ENCODE measurements around the gene TSPAN18.

TSPAN18 gene

DNA sequence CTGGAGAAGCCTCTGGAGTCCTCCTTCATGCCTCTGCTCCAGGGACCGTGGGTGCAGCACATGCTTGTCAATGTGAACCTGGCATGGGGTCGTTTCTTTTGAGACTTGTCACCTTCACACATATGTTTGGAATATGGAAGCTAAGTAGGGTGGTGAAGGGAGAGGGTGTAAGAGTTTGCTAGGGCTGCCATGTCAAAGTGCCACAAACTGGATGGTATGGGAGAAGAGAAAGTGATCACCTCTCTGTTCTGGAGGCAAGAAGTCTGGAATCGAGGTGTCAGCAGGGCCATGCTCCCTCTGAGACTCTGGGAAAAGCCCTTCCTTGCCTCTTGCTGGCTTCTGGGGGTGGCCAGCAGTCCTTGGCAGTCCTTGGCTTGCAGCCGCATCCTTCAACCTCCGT, 8.7 kb upstream of the TSPAN18 start:
- H3K4me3 ChIP-seq (ENCODE audit: control insufficient read depth, low read depth, low read length): no peak overlapping the region
- DNase-seq (ENCODE audit: low read depth): no peak
- TF ChIP-seq, protein P1, sequence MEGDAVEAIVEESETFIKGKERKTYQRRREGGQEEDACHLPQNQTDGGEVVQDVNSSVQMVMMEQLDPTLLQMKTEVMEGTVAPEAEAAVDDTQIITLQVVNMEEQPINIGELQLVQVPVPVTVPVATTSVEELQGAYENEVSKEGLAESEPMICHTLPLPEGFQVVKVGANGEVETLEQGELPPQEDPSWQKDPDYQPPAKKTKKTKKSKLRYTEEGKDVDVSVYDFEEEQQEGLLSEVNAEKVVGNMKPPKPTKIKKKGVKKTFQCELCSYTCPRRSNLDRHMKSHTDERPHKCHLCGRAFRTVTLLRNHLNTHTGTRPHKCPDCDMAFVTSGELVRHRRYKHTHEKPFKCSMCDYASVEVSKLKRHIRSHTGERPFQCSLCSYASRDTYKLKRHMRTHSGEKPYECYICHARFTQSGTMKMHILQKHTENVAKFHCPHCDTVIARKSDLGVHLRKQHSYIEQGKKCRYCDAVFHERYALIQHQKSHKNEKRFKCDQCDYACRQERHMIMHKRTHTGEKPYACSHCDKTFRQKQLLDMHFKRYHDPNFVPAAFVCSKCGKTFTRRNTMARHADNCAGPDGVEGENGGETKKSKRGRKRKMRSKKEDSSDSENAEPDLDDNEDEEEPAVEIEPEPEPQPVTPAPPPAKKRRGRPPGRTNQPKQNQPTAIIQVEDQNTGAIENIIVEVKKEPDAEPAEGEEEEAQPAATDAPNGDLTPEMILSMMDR (conservative IDR thresholded peaks at IDR 0.05; ENCODE audit: control insufficient read depth, insufficient read depth, low read depth, low read length): no peak

GRCh38 chr11:44718612-44719390, 8.0 kb upstream of the TSPAN18 start:
- DNase-seq (ENCODE audit: low read depth): no peak
- TF ChIP-seq, protein P1 (conservative IDR thresholded peaks at IDR 0.05; ENCODE audit: control insufficient read depth, insufficient read depth, low read depth, low read length): no peak
- no peak overlapping the region for H3K4me3 ChIP-seq (ENCODE audit: control insufficient read depth, low read depth, low read length)

DNA sequence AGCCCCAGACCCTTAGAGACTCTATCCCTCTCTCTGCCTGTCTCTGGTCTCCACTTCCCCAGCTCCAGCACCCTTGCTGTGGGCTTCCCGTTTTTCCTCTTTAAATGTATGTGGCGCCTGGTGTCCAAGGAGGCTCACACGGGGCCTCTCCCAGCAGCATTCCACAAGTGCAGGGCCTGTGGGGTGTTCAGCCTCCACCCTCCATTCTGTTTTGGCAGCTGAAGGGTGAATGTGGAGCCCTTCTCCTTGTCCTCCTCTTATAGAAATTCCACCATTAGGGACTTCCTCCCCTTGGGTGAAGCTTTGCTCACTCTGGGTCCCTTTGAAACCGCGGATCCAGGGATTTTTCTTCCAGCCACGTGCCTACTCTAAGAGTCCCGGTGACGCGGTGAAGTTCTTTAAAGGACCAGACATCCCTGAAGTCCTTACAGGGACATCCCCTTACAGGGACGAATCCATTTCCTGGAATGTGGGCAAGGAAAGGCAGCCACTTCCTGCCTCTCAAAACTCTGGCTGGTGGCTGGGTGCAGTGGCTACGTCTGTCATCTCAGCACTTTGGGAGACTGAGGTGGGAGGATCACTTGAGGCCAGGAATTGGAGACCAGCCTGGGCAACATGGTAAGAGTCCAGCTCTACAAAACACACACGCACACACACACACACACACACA, 1.6 kb upstream of the TSPAN18 start:
- no peak for DNase-seq (ENCODE audit: low read depth)
- TF ChIP-seq, protein P1 (conservative IDR thresholded peaks at IDR 0.05; ENCODE audit: control insufficient read depth, insufficient read depth, low read depth, low read length): no peak
- H3K4me3 ChIP-seq (ENCODE audit: control insufficient read depth, low read depth, low read length): no peak overlapping the region

GRCh38 chr11:44725757-44726282, 942 bp upstream of the TSPAN18 start:
- no peak for DNase-seq (ENCODE audit: low read depth)
- TF ChIP-seq, protein P1 (conservative IDR thresholded peaks at IDR 0.05; ENCODE audit: control insufficient read depth, insufficient read depth, low read depth, low read length): no peak
- H3K4me3 ChIP-seq (ENCODE audit: control insufficient read depth, low read depth, low read length): no peak overlapping the region

DNA sequence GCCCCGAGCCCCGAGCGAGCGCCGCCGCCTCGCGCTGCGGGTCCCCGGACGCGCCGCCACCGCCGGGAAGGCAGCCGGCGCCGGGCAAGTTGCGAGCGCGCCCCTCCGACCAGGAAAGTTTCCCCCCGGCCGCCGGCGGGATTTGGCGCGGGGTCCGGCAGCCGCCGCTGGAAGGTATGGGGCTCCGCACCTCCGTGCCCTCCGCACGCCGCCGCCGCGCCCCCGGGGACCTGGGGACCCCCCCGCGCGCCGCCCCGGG, 281 bp downstream of the TSPAN18 start:
- no peak overlapping the region for H3K4me3 ChIP-seq (ENCODE audit: control insufficient read depth, low read depth, low read length)
- TF ChIP-seq, protein P1 (conservative IDR thresholded peaks at IDR 0.05; ENCODE audit: control insufficient read depth, insufficient read depth, low read depth, low read length): no peak
- DNase-seq (ENCODE audit: low read depth): no peak

- H3K4me3 ChIP-seq (ENCODE audit: control insufficient read depth, low read depth, low read length): no peak overlapping the region
- DNase-seq (ENCODE audit: low read depth): peak; percentile 52
- TF ChIP-seq, protein P1 (conservative IDR thresholded peaks at IDR 0.05; ENCODE audit: control insufficient read depth, insufficient read depth, low read depth, low read length): peak; percentile 67
Measured at GRCh38 chr11:44727373-44728287, 868 bp downstream of the TSPAN18 start.

All from fibroblast of mammary gland (primary cell).